Astrocyte of the cerebellum (primary cell): ENCODE results near the gene ZNRD2.

Experiments
- DNase-seq: peaks from one replicate; pipeline ENCODE4 v3.0.0-alpha.2; 2011; ENCODE audit warnings: low read depth
- H3K4me3 ChIP-seq: 2 replicates; pipeline ENCODE4 v1.5.1; 2011; ENCODE audit warnings: mild to moderate bottlenecking, low read depth, low read length, moderate library complexity
- CTCF ChIP-seq: IDR thresholded peaks from 2 replicates; pipeline ENCODE4 v1.5.1; 2012; ENCODE audit warnings: low read length, low read depth, moderate library complexity, mild to moderate bottlenecking; ENCODE audit errors: missing control alignments
- in situ Hi-C: cut with HindIII; loops from 2 replicates; pipeline ENCODE4 v1.10.0; 2017; ENCODE audit warnings: low sequenced_read_pairs

The ZNRD2 gene

GRCh38 chr11:65539744-65540289, 30.5 kb upstream of the ZNRD2 start:
- in situ Hi-C loops = no loop called here
- no peak overlapping the region for H3K4me3 ChIP-seq
- no peak for DNase-seq
- TF ChIP-seq CTCF = no peak

- in situ Hi-C loops = no loop called here
- DNase-seq = no peak
- H3K4me3 ChIP-seq = peak overlapping the region; percentile 15
- peak; percentile 68 for TF ChIP-seq CTCF
Observed at GRCh38 chr11:65540290-65541092, 29.8 kb upstream of the ZNRD2 start.

GRCh38 chr11:65541093-65541982, 28.9 kb upstream of the ZNRD2 start:
- no peak for DNase-seq
- TF ChIP-seq CTCF = no peak
- H3K4me3 ChIP-seq = no peak overlapping the region
- in situ Hi-C loops = no loop called here

- no peak for DNase-seq
- TF ChIP-seq CTCF = no peak
- in situ Hi-C loops = no loop called here
- no peak overlapping the region for H3K4me3 ChIP-seq
Observed at GRCh38 chr11:65542738-65543390, 27.4 kb upstream of the ZNRD2 start.

- in situ Hi-C loops = no loop called here
- no peak for DNase-seq
- H3K4me3 ChIP-seq = no peak overlapping the region
- TF ChIP-seq CTCF = no peak
Observed at GRCh38 chr11:65545853-65546216, 24.4 kb upstream of the ZNRD2 start.
